DOHH2 (cell line): ENCODE data around the gene DSCAML1.

ENCODE experiments used
- H3F3A ChIP-seq: fragments of 200-600 bp; sonication (generic), shearing (Covaris generic); 2 replicates; pipeline ENCODE4 v1.6.0; 2016; ENCODE audit warnings: antibody characterized with exemption, mild to moderate bottlenecking; ENCODE audit not compliant: control insufficient read depth, insufficient read depth
- H3K27ac ChIP-seq: fragments of 200-600 bp; sonication (generic); 2 replicates; pipeline ENCODE4 v1.5.1; 2014; ENCODE audit warnings: low read depth, mild to moderate bottlenecking, low read length, moderate library complexity
- H3K27me3 ChIP-seq: fragments of 200-600 bp; sonication (generic); 2 replicates; pipeline ENCODE4 v1.6.1; 2014; ENCODE audit warnings: mild to moderate bottlenecking, low read length, mixed read lengths; ENCODE audit not compliant: control insufficient read depth
- H3K36me3 ChIP-seq: fragments of 200-600 bp; sonication (generic); 2 replicates; pipeline ENCODE4 v1.6.1; 2014; ENCODE audit warnings: mild to moderate bottlenecking, low read length, moderate library complexity, mixed read lengths; ENCODE audit not compliant: control insufficient read depth
- H3K4me1 ChIP-seq: fragments of 200-600 bp; sonication (generic); 2 replicates; pipeline ENCODE4 v1.6.1; 2014; ENCODE audit warnings: mild to moderate bottlenecking, low read length, mixed read lengths; ENCODE audit not compliant: control insufficient read depth
- H3K4me2 ChIP-seq: fragments of 200-600 bp; sonication (generic); 2 replicates; pipeline ENCODE4 v1.6.0; 2014; ENCODE audit warnings: mild to moderate bottlenecking, low read length, moderate library complexity
- H3K4me3 ChIP-seq: fragments of 200-600 bp; sonication (generic); 2 replicates; pipeline ENCODE4 v1.5.1; 2014; ENCODE audit warnings: mild to moderate bottlenecking, low read length, mixed read lengths
- H3K79me2 ChIP-seq: fragments of 200-600 bp; sonication (generic); 2 replicates; pipeline ENCODE4 v1.6.1; 2014; ENCODE audit warnings: mild to moderate bottlenecking, low read length, mixed read lengths; ENCODE audit not compliant: control insufficient read depth
- H3K9me2 ChIP-seq: fragments of 200-600 bp; sonication (generic); replicated peaks from 2 replicates; pipeline ENCODE4 v1.6.1; 2014; ENCODE audit warnings: mild to moderate bottlenecking, low read length, mixed read lengths; ENCODE audit not compliant: control insufficient read depth
- H3K9me3 ChIP-seq: fragments of 200-600 bp; sonication (generic); 2 replicates; pipeline ENCODE4 v1.6.1; 2014; ENCODE audit warnings: antibody characterized with exemption, low read length, mixed read lengths; ENCODE audit not compliant: control insufficient read depth, insufficient read depth
- H4K20me1 ChIP-seq: fragments of 200-600 bp; sonication (generic); 2 replicates; pipeline ENCODE4 v1.6.0; 2014; ENCODE audit warnings: low read depth, mild to moderate bottlenecking, antibody characterized with exemption, low read length, moderate library complexity; ENCODE audit not compliant: control insufficient read depth, insufficient read depth
- CTCF ChIP-seq: fragments of 200-600 bp; sonication (generic); IDR thresholded peaks from one replicate; pipeline ENCODE4 v1.5.1; 2014; ENCODE audit warnings: antibody characterized with exemption, mild to moderate bottlenecking, low read depth, low read length; ENCODE audit not compliant: poor library complexity, severe bottlenecking
- EZH2phosphoT487 ChIP-seq: fragments of 200-600 bp; sonication (generic); IDR thresholded peaks from 2 replicates; pipeline ENCODE4 v1.6.1; 2017; ENCODE audit warnings: borderline replicate concordance, mild to moderate bottlenecking, antibody characterized with exemption, low read length, moderate library complexity, mixed read lengths

The DSCAML1 gene

DNA sequence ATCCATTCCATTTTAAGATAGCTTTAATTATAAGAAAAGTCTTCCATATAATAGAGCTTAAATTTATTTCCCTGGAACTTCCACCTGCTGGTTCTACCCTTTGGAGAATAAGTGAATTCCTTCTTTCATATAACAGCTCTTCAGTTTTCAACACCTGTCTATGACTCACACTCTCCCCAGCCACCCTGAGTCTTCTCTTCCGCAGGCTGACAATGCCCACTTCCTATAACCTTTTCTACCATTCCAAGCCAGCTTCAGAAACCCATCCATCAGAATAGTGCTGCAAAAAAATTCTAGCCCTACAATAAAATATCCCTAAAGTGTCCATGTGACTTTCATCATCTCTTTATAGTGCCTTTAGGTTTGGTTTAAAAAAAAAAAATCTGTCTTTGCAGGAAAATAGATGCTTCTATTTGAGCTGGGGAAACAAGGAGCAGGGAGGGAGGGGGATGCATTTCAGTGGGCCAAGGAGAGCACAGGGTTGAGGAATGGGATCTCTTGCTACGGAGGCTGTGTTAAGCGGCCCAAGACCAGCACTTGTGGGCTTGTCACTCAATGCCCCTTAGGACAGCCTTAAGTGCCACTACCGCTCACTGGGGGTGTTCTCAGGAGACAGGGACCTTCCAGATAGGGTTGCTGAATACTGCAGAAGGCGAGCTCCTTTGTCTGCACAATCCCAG is 178.6 kb downstream of the DSCAML1 start:
- peaks cover 12% of the 10 kb centered on the region; the same call in 1 of the 2 replicates for H3K9me3 ChIP-seq
- TF ChIP-seq CTCF (no peak), EZH2phosphoT487 (no peak)
- no peaks in the 10 kb centered on the region for H3K79me2 ChIP-seq
- no peaks in the 10 kb centered on the region for H3F3A ChIP-seq
- H3K4me1 ChIP-seq, result no peaks in the 10 kb centered on the region
- H3K4me3 ChIP-seq, result no peak overlapping the region
- no peaks in the 10 kb centered on the region for H3K36me3 ChIP-seq
- no peak overlapping the region for H3K4me2 ChIP-seq
- H4K20me1 ChIP-seq, result no peaks in the 10 kb centered on the region
- peaks cover 8% of the 10 kb centered on the region; the same call in 1 of the 2 replicates for H3K27me3 ChIP-seq
- no peak overlapping the region for H3K27ac ChIP-seq
- H3K9me2 ChIP-seq, result no peaks in the 10 kb centered on the region

DNA sequence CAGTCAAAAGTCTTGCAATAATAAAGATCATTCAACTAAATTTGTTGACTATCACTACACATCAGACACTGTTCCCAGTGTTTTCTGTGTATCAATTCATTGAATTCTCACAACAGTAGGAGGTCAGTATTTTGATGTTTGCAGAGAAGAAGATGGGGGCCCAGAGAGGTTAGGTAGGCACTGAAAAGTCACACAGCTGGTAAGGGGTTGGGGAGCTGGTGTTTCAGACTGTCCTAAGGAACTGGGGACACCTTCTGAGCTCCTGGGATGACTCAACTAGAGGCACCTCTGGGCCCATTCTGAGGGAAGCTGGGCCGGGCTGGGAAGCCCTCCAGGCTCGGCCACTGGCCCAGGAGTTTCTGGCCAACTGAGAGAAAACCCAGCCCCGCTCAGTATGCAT is 180.0 kb downstream of the DSCAML1 start:
- H3K27ac ChIP-seq, result no peak overlapping the region
- H3K4me2 ChIP-seq, result no peak overlapping the region
- peaks cover 8% of the 10 kb centered on the region; the same call in 1 of the 2 replicates for H3K27me3 ChIP-seq
- H3K36me3 ChIP-seq, result no peaks in the 10 kb centered on the region
- H3K9me3 ChIP-seq, result peaks cover 6% of the 10 kb centered on the region; the same call in 1 of the 2 replicates
- TF ChIP-seq EZH2phosphoT487, result no peak
- TF ChIP-seq CTCF, result no peak
- H3K79me2 ChIP-seq, result no peaks in the 10 kb centered on the region
- H3K9me2 ChIP-seq, result no peaks in the 10 kb centered on the region
- H4K20me1 ChIP-seq, result no peaks in the 10 kb centered on the region
- H3K4me1 ChIP-seq, result no peaks in the 10 kb centered on the region
- no peak overlapping the region for H3K4me3 ChIP-seq
- no peaks in the 10 kb centered on the region for H3F3A ChIP-seq

DNA sequence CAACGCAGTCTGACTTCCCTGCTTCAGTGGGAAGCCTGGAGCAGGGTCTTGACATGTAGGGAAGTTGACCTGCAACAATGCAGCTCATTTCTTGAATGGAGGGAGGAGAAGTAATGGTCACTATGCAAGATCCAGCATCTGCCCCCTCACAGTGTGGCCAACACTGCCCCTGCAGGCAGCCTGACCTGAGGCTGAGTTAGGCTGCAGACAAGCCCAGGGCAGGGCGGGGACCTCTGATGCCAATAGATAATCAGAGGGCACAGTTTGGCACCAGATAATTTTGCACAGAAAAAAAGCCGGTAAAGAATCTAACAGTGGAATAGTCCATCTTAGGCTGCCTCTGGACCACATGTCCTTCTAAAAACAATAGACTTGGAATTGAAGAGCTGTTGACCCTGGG is 182.3 kb downstream of the DSCAML1 start:
- no peaks in the 10 kb centered on the region for H3K36me3 ChIP-seq
- no peak overlapping the region for H3K4me3 ChIP-seq
- H3K4me2 ChIP-seq, result no peak overlapping the region
- H3K4me1 ChIP-seq, result no peaks in the 10 kb centered on the region
- H4K20me1 ChIP-seq, result no peaks in the 10 kb centered on the region
- no peaks in the 10 kb centered on the region for H3K9me2 ChIP-seq
- H3K79me2 ChIP-seq, result no peaks in the 10 kb centered on the region
- H3K9me3 ChIP-seq, result no peaks in the 10 kb centered on the region
- peaks cover 18% of the 10 kb centered on the region for H3K27me3 ChIP-seq
- H3F3A ChIP-seq, result no peaks in the 10 kb centered on the region
- TF ChIP-seq EZH2phosphoT487 (no peak), CTCF (no peak)
- no peak overlapping the region for H3K27ac ChIP-seq
